ENCODE results near the gene TMEM178B.
"Not testable (repeated sequence)": the region's sequence is repeated elsewhere in the genome, so short reads cannot be mapped to it uniquely, and the experiment has no call there.

TMEM178B gene

GRCh38 chr7:141166926-141167325, 93.1 kb downstream of the TMEM178B start:
- TF ChIP-seq POLR2A (IDR thresholded peaks at IDR 0.05; ENCODE audit: low read length): no peak
- no peak for TF ChIP-seq GATA1 (IDR thresholded peaks at IDR 0.05; ENCODE audit: low read depth, low read length)
- DNase-seq: no peak

DNA sequence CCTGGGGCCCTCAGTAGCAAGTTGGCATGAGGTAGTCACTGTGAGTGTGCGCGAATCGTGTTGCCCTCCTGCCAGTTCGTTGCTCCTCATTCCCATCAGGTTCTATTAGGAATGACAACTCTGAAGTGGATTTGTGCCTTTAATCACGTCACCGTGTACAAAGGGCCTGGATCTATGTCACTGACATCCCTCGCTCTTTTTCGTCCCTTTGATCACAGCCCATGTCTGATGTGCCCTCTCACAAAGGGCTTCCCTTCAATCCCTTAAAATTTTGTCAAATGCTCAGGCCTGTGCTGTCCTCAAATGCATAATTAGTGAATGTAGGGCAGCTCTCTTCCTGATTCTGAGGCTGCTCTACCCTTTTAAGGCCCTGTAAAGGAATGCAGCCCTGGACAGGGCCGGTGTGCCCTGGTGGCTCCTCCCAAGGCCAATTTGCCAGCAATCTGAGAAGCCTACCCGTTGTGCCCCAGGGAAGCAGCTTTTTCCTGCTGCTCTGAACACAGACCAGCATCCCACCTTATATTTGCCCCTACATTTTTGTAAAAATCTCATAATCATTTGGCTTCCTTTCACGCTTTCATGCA, 93.6 kb downstream of the TMEM178B start:
- DNase-seq: no peak
- TF ChIP-seq GATA1 (IDR thresholded peaks at IDR 0.05; ENCODE audit: low read depth, low read length) (no peak), POLR2A (IDR thresholded peaks at IDR 0.05; ENCODE audit: low read length) (no peak)

DNA sequence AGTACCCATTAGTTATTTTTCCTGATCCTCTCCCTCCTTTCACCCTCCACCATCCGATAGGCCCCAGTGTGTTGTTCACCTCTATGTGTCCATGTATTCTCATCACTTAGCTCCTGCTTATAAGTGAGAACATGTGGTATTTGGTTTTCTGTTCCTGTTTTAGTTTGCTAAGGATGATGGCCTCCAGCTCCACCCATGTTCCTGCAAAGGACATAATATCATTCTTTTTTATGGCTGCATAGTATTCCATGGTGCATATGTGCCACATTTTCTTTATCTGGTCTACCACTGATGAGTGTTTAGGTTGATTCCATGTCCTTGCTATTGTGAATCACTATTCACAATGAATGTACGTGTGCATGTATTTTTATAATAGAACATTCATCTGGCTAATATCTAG, 95.3 kb downstream of the TMEM178B start:
- not testable (repeated sequence) for DNase-seq

DNA sequence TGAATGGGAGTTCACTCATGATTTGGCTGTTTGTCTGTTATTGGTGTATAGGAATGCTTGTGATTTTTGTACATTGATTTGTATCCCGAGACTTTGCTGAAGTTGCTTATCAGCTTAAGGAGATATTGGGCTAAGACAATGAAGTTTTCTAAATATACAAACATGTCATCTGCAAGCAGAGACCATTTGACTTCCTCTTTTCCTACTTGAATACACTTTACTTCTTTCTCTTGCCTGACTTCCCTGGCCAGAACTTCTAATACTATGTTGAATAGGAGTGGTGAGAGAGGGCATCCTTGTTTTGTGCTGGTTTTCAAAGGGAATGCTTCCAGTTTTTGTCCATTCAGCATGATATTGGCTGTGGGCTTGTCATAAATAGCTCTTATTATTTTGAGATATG, 101.9 kb downstream of the TMEM178B start:
- not testable (repeated sequence) for DNase-seq

DNA sequence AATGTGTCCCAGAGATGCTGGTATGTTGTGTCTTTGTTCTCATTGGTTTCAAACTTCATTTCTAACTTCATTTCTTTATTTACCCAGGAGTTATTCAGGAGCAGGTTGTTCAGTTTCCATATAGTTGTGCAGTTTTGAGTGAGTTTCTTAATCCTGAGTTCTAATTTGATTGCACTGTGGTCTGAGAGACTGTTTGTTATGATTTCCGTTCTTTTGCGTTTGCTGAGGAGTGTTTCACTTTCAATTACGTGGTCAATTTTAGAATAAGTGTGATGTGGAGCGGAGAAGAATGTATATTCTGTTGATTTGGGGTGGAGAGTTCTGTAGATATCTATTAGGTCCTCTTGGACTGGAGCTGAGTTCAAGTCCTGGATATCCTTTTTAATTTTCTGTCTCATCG, 103.3 kb downstream of the TMEM178B start:
- not testable (repeated sequence) for DNase-seq

DNA sequence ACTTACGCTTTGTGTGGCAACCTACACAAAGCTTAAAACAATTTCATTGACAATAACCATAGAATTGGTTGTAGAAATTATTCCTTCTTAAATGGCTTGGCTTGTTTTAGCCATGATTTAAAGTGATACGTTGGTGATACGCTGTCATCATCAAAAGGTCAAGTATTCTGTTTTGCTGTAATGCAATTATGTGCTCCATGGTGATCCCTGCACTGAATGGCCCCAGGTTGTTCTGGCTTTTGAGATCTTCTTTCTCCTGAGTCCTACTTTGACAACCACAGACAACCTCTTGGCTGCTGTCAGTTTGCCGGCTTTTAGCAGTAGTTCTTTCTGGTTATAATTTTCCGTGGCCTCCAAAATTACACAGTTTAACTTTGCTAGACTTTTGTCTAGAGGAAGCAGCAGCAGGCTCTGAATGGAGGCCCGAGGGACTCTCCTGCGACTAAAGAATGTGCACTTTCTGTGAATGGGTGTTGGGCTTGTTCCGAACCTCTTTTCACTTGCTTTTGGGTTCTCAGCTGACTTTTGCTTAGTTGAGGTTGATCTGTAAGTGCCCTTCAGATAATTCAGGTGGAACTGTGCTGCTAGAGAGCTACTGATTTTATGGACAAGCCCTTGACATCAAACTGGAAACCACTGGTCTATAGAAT, 104.7 kb downstream of the TMEM178B start:
- DNase-seq: no peak

GRCh38 chr7:141181812-141182211, 107.9 kb downstream of the TMEM178B start:
- TF ChIP-seq POLR2A (IDR thresholded peaks at IDR 0.05; ENCODE audit: low read length) (no peak), GATA1 (IDR thresholded peaks at IDR 0.05; ENCODE audit: low read depth, low read length) (no peak)
- no peak for DNase-seq

More for the DNA sequence above, 104.7 kb downstream of the TMEM178B start:
- TF ChIP-seq POLR2A (IDR thresholded peaks at IDR 0.05; ENCODE audit: low read length) (no peak), GATA1 (IDR thresholded peaks at IDR 0.05; ENCODE audit: low read depth, low read length) (no peak)

GRCh38 chr7:141184532-141185190, 110.8 kb downstream of the TMEM178B start:
- TF ChIP-seq POLR2A (IDR thresholded peaks at IDR 0.05; ENCODE audit: low read length): no peak
- TF ChIP-seq GATA1 (IDR thresholded peaks at IDR 0.05; ENCODE audit: low read depth, low read length): no peak

GRCh38 chr7:141185369-141185967, 111.6 kb downstream of the TMEM178B start:
- no peak for DNase-seq
- no peak for TF ChIP-seq GATA1 (IDR thresholded peaks at IDR 0.05; ENCODE audit: low read depth, low read length)
- TF ChIP-seq POLR2A (IDR thresholded peaks at IDR 0.05; ENCODE audit: low read length): no peak

More at GRCh38 chr7:141184532-141185190, 110.8 kb downstream of the TMEM178B start:
- DNase-seq: no peak

DNA sequence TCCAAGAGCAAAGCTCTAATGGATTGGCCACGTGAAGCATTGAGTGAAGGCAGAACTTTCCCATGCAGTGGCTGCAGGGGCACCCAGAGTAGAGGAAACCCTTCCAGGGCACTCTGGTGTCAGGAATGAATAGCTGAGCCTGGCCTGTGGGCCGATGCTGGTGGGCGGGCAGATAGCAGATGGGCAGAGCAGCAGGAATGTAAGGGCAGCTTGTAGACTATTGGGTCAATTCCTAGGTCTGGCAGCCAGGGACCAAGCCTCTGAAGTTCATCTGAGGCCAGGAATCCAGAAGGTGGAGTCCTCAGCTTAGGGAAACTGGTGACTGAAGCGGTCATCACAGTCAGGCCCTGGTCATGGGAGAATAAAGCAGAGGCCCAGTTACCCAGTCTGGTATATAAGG, 115.4 kb downstream of the TMEM178B start:
- DNase-seq: no peak
- TF ChIP-seq GATA1 (IDR thresholded peaks at IDR 0.05; ENCODE audit: low read depth, low read length): no peak

DNA sequence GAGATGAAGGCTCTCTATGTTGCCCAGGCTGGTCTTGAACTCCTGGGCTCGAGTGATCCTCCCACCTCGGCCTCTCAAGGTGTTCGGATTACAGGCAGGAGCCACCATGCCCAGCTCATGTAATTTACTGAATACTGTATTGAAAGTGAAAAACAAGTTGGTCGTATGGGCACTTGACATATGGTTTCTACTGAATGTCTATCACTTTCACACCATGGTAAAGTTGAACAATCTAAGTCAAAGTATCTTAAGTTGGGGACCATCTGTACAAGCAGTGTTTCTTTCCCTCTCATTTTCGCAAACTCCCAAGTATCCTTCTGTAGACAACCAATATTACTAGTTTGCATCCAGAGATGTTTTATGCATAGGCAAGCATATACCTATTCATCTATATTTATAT, 116.6 kb downstream of the TMEM178B start:
- no peak for DNase-seq
- TF ChIP-seq GATA1 (IDR thresholded peaks at IDR 0.05; ENCODE audit: low read depth, low read length): no peak
- no peak for TF ChIP-seq POLR2A (IDR thresholded peaks at IDR 0.05; ENCODE audit: low read length)

DNA sequence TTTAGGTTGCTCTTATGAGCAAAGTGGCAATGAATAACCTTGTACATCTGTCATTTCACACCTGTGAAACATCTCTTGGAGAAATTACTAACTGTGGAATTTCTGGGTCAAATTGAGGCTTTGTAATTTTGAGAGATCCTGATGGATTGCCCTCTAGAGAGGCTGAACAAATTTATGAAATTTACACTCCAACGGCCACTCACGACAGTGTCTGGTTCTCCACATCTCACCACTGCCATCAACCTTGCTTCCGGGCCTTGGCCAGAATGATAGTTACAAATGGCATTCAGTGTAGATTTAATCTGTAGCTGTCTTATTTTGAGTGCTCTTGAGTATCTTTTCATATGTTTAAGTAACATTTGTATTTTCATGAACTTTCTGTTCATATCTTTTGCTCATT, 117.4 kb downstream of the TMEM178B start:
- TF ChIP-seq POLR2A (IDR thresholded peaks at IDR 0.05; ENCODE audit: low read length) (no peak), GATA1 (IDR thresholded peaks at IDR 0.05; ENCODE audit: low read depth, low read length) (no peak)
- DNase-seq: no peak

- TF ChIP-seq GATA1 (IDR thresholded peaks at IDR 0.05; ENCODE audit: low read depth, low read length): no peak
- TF ChIP-seq POLR2A (IDR thresholded peaks at IDR 0.05; ENCODE audit: low read length): no peak
- DNase-seq: peak; percentile 5 to 42
Measured at GRCh38 chr7:141193066-141193465, 119.2 kb downstream of the TMEM178B start.

GRCh38 chr7:141195722-141196121, 121.9 kb downstream of the TMEM178B start:
- DNase-seq: not testable (repeated sequence)
